HEK293 (cell line): ENCODE results near the gene PTPRN2.

Experiments used
- ATF2 ChIP-seq: fragments of 450-650 bp; formaldehyde crosslinking; IDR thresholded peaks from 2 replicates; pipeline ENCODE4 v1.5.1; 2016; ENCODE audit warnings: missing biosample characterization, missing genetic modification characterization, low read depth
- CTCF ChIP-seq: fragments of 450-650 bp; formaldehyde crosslinking; IDR thresholded peaks from 2 replicates; pipeline ENCODE4 v1.5.1; 2016; ENCODE audit warnings: missing biosample characterization, missing genetic modification characterization
- MEIS1 ChIP-seq: sonication (generic); formaldehyde crosslinking; IDR thresholded peaks from 2 replicates; pipeline ENCODE4 v1.8.1; 2022; ENCODE audit warnings: missing genetic modification reagents, mild to moderate bottlenecking, borderline replicate concordance
- SP7 ChIP-seq: fragments of 450-650 bp; formaldehyde crosslinking; IDR thresholded peaks from 2 replicates; pipeline ENCODE4 v1.5.1; 2016; ENCODE audit warnings: missing biosample characterization, missing genetic modification characterization
- ZBTB11 ChIP-seq: fragments of 450-650 bp; formaldehyde crosslinking; conservative IDR thresholded peaks from 2 replicates; pipeline ENCODE4 v1.5.1; 2016; ENCODE audit warnings: low read depth, missing biosample characterization, missing genetic modification characterization
- ZFP41 ChIP-seq: fragments of 450-650 bp; formaldehyde crosslinking; IDR thresholded peaks from 2 replicates; pipeline ENCODE4 v1.5.1; 2016; ENCODE audit warnings: missing biosample characterization, missing genetic modification characterization, borderline replicate concordance
- ZNF133 ChIP-seq: fragments of 450-650 bp; formaldehyde crosslinking; IDR thresholded peaks from 2 replicates; pipeline ENCODE4 v1.5.1; 2016; ENCODE audit warnings: missing biosample characterization, missing genetic modification characterization
- ZNF138 ChIP-seq: fragments of 450-650 bp; formaldehyde crosslinking; IDR thresholded peaks from 2 replicates; pipeline ENCODE4 v1.5.1; 2016; ENCODE audit warnings: missing biosample characterization, missing genetic modification characterization, borderline replicate concordance
- ZNF18 ChIP-seq: fragments of 450-650 bp; formaldehyde crosslinking; IDR thresholded peaks from 2 replicates; pipeline ENCODE4 v1.5.1; 2016; ENCODE audit warnings: missing biosample characterization, missing genetic modification characterization
- ZNF184 ChIP-seq: fragments of 450-650 bp; IDR thresholded peaks from 2 replicates; pipeline ENCODE4 v1.5.1; 2018; ENCODE audit warnings: missing biosample characterization, mild to moderate bottlenecking, missing genetic modification characterization
- ZNF23 ChIP-seq: fragments of 450-650 bp; formaldehyde crosslinking; IDR thresholded peaks from 2 replicates; pipeline ENCODE4 v1.5.1; 2016; ENCODE audit warnings: missing biosample characterization, missing genetic modification characterization, borderline replicate concordance
- ZNF24 ChIP-seq: fragments of 450-650 bp; formaldehyde crosslinking; IDR thresholded peaks from 2 replicates; pipeline ENCODE4 v1.5.1; 2016; ENCODE audit warnings: missing biosample characterization, missing genetic modification characterization
- ZNF324 ChIP-seq: fragments of 450-650 bp; formaldehyde crosslinking; IDR thresholded peaks from 2 replicates; pipeline ENCODE4 v1.5.1; 2016; ENCODE audit warnings: missing biosample characterization, missing genetic modification characterization
- ZNF571 ChIP-seq: fragments of 450-650 bp; formaldehyde crosslinking; IDR thresholded peaks from 2 replicates; pipeline ENCODE4 v1.5.0; 2017; ENCODE audit warnings: missing biosample characterization, missing genetic modification characterization

GRCh38 chr7:157565201-157565626 lies 1022.4 kb downstream of the PTPRN2 start:
- no peak for TF ChIP-seq ZNF324 (tag by site-specific recombination)
- no peak for TF ChIP-seq MEIS1
- no peak for TF ChIP-seq SP7
- TF ChIP-seq CTCF (tag by site-specific recombination): no peak
- TF ChIP-seq ZNF23 (tag by site-specific recombination): no peak
- TF ChIP-seq ZBTB11 (tag by site-specific recombination): no peak
- TF ChIP-seq ZNF138: no peak
- TF ChIP-seq ZNF24 (tag by site-specific recombination): no peak
- TF ChIP-seq ATF2 (tag by site-specific recombination): no peak
- no peak for TF ChIP-seq ZNF571
- no peak for TF ChIP-seq ZNF184 (tag by site-specific recombination)
- no peak for TF ChIP-seq ZNF18 (tag by site-specific recombination)
- TF ChIP-seq ZNF133: no peak
- no peak for TF ChIP-seq ZFP41 (tag by site-specific recombination)
